ENCODE measurements around the gene SLC27A6.
"Not testable (repeated sequence)": the region's sequence is repeated elsewhere in the genome, so short reads cannot be mapped to it uniquely, and the experiment has no call there.

Gene SLC27A6

GRCh38 chr5:128965011-128965637 lies at the start of gene SLC27A6:
SLC27A6 (plus strand) TSS chr5:128965488; CDS start chr5:128966138, 650 bp downstream.
- no peak for DNase-seq (ENCODE audit: low spot score)

GRCh38 chr5:128919542-128919941 lies 45.7 kb upstream of the SLC27A6 start:
- DNase-seq (ENCODE audit: low spot score) = no peak

- DNase-seq (ENCODE audit: low spot score) = peak; percentile 89
Observed at GRCh38 chr5:128920345-128921215, 44.7 kb upstream of the SLC27A6 start.

- DNase-seq (ENCODE audit: low spot score) = no peak
Observed at GRCh38 chr5:128924299-128924698, 41.0 kb upstream of the SLC27A6 start.

GRCh38 chr5:128925973-128926372 lies 39.3 kb upstream of the SLC27A6 start:
- DNase-seq (ENCODE audit: low spot score) = no peak

GRCh38 chr5:128927644-128928043 lies 37.6 kb upstream of the SLC27A6 start:
- DNase-seq (ENCODE audit: low spot score) = peak; percentile 14

GRCh38 chr5:128932232-128932631 lies 33.1 kb upstream of the SLC27A6 start:
- not testable (repeated sequence) for DNase-seq (ENCODE audit: low spot score)

GRCh38 chr5:128943100-128943499 lies 22.2 kb upstream of the SLC27A6 start:
- DNase-seq (ENCODE audit: low spot score) = not testable (repeated sequence)

GRCh38 chr5:128949847-128950546 lies 15.3 kb upstream of the SLC27A6 start:
- DNase-seq (ENCODE audit: low spot score) = no peak

GRCh38 chr5:128951301-128951700 lies 14.0 kb upstream of the SLC27A6 start:
- not testable (repeated sequence) for DNase-seq (ENCODE audit: low spot score)

GRCh38 chr5:128956164-128956563 lies 9.1 kb upstream of the SLC27A6 start:
- DNase-seq (ENCODE audit: low spot score) = no peak

GRCh38 chr5:128962211-128962610 lies 3.1 kb upstream of the SLC27A6 start:
- no peak for DNase-seq (ENCODE audit: low spot score)

- no peak for DNase-seq (ENCODE audit: low spot score)
Observed at GRCh38 chr5:128965638-128966302, 482 bp downstream of the SLC27A6 start.

- no peak for DNase-seq (ENCODE audit: low spot score)
Observed at GRCh38 chr5:128966375-128966774, 1.1 kb downstream of the SLC27A6 start.

GRCh38 chr5:128966846-128967245 lies 1.6 kb downstream of the SLC27A6 start:
- DNase-seq (ENCODE audit: low spot score) = no peak

- no peak for DNase-seq (ENCODE audit: low spot score)
Observed at GRCh38 chr5:128973244-128973643, 8.0 kb downstream of the SLC27A6 start.

- DNase-seq (ENCODE audit: low spot score) = no peak
Observed at GRCh38 chr5:128974567-128974966, 9.3 kb downstream of the SLC27A6 start.

- no peak for DNase-seq (ENCODE audit: low spot score)
Observed at GRCh38 chr5:128979761-128980160, 14.5 kb downstream of the SLC27A6 start.

- no peak for DNase-seq (ENCODE audit: low spot score)
Observed at GRCh38 chr5:128980917-128981316, 15.6 kb downstream of the SLC27A6 start.

- DNase-seq (ENCODE audit: low spot score) = no peak
Observed at GRCh38 chr5:128984480-128984879, 19.2 kb downstream of the SLC27A6 start.

GRCh38 chr5:128988476-128988875 lies 23.2 kb downstream of the SLC27A6 start:
- no peak for DNase-seq (ENCODE audit: low spot score)

- no peak for DNase-seq (ENCODE audit: low spot score)
Observed at GRCh38 chr5:129001841-129002526, 36.7 kb downstream of the SLC27A6 start.

All from kidney capillary endothelial cell (primary cell).